ENCODE measurements around the gene GSK3B.

The GSK3B gene

DNA sequence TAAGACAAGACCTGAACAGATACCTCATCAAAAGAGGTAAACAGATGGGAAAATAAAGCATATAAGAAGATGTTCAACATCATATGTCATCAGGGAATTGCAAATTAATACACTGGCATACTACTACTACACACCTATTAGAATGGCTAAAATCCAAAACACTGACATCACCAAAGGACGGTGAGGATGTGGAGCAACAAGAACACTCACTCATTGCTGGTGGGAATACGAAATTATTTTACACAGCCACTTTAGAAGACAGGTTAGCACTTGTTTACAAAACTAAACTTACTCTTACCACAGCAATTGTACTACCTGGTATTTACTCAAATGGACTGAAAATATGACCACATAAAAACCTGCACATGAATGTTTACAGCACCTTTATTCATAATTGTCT lies 119.6 kb downstream of the GSK3B start:
- DNase-seq (ENCODE audit: low read depth), result no peak
- no peak overlapping the region for H3K4me3 ChIP-seq (ENCODE audit: low read depth, low read length)
- TF ChIP-seq, protein P1, sequence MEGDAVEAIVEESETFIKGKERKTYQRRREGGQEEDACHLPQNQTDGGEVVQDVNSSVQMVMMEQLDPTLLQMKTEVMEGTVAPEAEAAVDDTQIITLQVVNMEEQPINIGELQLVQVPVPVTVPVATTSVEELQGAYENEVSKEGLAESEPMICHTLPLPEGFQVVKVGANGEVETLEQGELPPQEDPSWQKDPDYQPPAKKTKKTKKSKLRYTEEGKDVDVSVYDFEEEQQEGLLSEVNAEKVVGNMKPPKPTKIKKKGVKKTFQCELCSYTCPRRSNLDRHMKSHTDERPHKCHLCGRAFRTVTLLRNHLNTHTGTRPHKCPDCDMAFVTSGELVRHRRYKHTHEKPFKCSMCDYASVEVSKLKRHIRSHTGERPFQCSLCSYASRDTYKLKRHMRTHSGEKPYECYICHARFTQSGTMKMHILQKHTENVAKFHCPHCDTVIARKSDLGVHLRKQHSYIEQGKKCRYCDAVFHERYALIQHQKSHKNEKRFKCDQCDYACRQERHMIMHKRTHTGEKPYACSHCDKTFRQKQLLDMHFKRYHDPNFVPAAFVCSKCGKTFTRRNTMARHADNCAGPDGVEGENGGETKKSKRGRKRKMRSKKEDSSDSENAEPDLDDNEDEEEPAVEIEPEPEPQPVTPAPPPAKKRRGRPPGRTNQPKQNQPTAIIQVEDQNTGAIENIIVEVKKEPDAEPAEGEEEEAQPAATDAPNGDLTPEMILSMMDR (IDR thresholded peaks at IDR 0.05; ENCODE audit: low read depth, low read length, missing control alignments), result no peak

DNA sequence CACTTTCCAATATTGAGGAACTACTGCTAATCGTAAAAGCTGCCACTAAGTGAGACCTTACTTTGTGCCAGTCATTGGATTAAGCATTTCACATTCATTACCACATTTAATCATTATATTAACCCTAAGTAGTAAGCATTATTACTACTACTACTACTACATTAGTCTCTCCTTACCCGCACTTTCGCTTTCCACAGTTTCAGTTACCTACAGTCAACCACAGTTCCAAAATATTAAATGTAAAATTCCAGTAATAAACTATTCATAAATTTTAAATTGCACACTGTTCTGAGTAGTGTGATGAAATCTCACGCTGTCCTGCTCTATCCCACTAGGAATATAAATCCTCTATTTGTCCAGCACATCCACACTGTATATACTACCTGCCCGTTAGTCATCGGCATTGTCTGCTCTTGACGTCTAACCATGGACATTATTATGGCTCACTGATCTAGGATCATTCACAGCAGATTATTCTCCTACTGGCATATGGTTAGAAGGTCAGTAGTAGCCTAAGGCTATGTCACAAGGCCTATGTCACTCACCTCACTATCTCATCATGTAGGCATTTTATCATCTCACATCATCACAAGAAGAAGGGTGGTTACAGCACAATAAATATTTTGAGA lies 121.1 kb downstream of the GSK3B start:
- H3K4me3 ChIP-seq (ENCODE audit: low read depth, low read length), result no peak overlapping the region
- TF ChIP-seq, protein P1 (IDR thresholded peaks at IDR 0.05; ENCODE audit: low read depth, low read length, missing control alignments), result no peak
- DNase-seq (ENCODE audit: low read depth), result no peak

DNA sequence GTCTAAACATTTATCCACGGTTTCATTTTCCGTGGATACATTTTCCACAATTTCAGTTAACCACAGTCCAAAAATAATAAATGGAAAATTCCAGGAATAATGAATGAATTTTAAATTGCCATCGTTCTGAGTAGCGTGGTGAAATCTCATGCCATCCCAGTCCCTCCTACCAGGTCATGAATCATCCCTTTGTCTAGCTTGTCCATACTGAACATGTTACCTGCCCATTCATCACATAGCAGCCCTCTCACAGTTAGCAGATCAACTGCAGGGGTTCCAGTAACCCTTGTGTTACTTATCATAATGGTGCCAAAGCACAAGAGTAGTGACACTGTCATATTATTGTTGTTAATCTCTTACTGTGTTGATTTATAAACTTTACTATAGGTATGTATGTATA lies 124.5 kb downstream of the GSK3B start:
- TF ChIP-seq, protein P1 (IDR thresholded peaks at IDR 0.05; ENCODE audit: low read depth, low read length, missing control alignments), result no peak
- no peak overlapping the region for H3K4me3 ChIP-seq (ENCODE audit: low read depth, low read length)
- DNase-seq (ENCODE audit: low read depth), result no peak

DNA sequence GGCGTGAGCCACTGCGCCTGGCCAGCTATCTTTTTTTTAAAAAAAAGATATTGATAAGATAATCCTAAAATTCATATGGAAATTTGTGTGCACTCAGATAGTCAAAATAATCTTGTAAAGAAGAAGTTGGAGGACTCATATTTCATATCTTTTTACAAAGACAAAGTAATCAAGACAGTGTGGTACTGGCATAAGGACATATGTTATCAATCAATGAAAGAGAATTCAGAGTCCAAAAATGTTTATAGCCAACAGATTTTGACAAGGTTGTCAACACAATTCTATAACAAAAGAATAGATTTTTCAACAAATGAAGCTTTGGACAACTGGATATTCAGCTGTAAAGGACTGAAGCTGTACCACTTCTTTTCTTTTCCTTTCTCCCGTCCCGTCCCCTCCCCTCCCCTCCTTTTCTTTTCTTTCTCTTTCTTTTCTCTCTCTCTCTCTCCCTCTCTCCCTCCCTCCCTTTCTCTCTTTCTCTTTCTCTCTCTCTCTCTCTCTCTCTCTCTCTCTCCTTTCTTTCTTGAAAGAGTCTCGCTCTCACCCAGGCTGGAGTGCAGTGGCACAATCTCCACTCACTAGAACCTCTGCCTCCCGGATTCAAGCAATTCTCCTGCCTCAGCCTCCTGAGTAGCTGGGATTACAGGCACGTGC lies 126.8 kb downstream of the GSK3B start:
- TF ChIP-seq, protein P1 (IDR thresholded peaks at IDR 0.05; ENCODE audit: low read depth, low read length, missing control alignments), result no peak
- no peak for DNase-seq (ENCODE audit: low read depth)
- H3K4me3 ChIP-seq (ENCODE audit: low read depth, low read length), result no peak overlapping the region

DNA sequence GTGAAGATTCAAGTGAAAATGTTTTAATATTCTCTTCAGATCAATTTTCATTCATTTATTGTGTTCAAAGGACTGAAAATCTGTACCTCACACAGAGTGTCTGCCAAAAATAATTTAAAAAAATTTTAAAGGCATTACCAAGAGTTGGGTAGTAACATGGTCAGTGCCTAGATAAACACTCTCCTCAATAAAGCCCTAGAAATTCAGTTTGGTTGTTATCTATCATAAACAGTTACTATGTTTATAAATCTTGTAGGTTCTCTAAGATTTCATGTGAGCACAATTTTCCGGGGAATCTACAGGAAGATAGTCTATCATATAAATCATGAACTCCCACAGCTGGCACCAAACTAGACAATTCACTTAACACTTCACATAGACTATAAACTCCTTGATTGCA lies 128.6 kb downstream of the GSK3B start:
- TF ChIP-seq, protein P1 (IDR thresholded peaks at IDR 0.05; ENCODE audit: low read depth, low read length, missing control alignments), result no peak
- DNase-seq (ENCODE audit: low read depth), result no peak

DNA sequence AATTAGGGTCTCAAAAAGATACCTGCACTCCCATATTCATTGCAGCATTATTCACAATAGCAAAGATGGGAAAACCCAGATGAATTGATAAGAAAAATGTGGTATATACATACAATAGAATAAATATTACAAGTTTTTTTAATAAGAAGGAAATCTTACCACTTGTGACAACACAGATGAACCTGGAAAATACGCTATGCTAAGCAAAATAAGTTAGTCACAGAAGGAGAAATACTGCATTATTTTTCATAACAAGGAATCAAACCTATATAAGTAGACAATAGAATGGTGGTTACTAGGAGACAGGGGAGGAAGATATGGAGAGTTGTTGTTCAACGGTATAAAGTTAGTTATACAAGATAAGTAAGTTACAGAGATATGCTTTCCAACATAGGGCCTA lies 130.0 kb downstream of the GSK3B start:
- DNase-seq (ENCODE audit: low read depth), result no peak
- H3K4me3 ChIP-seq (ENCODE audit: low read depth, low read length), result no peak overlapping the region
- TF ChIP-seq, protein P1 (IDR thresholded peaks at IDR 0.05; ENCODE audit: low read depth, low read length, missing control alignments), result no peak

More for the DNA sequence above, 128.6 kb downstream of the GSK3B start:
- H3K4me3 ChIP-seq (ENCODE audit: low read depth, low read length), result no peak overlapping the region

DNA sequence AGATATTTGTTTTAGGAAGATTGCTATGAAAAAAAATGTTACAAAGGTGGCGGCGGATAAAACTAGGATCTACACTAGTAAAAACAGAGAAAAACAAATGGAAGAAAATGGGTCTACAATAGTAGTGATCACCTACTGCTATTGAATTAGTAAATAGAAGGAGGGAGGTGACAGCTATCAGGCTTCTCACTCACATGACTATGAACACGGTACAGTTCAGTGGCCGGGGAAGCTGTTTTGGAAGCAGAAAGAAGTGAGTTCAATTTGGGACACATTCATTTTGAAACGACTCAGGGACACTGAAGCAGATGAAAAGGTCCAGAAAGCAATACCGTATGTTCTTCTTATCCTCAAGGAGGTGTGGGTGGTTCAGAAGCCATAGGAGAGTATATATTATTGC lies 138.3 kb downstream of the GSK3B start:
- DNase-seq (ENCODE audit: low read depth), result no peak
- H3K4me3 ChIP-seq (ENCODE audit: low read depth, low read length), result no peak overlapping the region
- TF ChIP-seq, protein P1 (IDR thresholded peaks at IDR 0.05; ENCODE audit: low read depth, low read length, missing control alignments), result no peak
